HG03439 (cell line): ENCODE results near the gene CEP152.

Experiments used
- ATAC-seq: cut with Tn5 transposase; IDR thresholded peaks from one replicate; pipeline ENCODE4 v1.9.1; 2021; ENCODE audit warnings: mild to moderate bottlenecking, moderate library complexity; ENCODE audit not compliant: unreplicated experiment

The CEP152 gene

GRCh38 chr15:48778331-48778730 is 32.5 kb downstream of the CEP152 start:
- no peak for ATAC-seq

GRCh38 chr15:48777645-48778330 is 33.1 kb downstream of the CEP152 start:
- no peak for ATAC-seq

DNA sequence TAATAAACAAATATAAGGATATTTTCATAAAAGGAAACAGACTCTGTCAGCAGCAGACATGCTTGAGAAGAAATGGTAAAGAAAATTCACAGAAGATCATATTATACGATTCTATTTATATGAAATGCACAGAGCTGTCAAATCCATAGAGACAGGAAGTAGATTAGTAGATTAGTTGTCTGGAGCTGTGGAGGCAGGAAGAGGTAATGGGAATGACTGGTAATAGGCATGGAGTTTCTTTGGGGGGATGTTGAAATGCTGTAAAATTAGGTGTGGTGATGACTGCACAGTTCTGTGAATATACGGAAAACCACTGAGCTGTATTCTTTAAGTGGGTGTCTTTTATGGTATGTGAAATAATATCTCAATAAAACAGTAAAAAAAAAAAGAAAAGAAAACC is 35.3 kb downstream of the CEP152 start:
- ATAC-seq = no peak

DNA sequence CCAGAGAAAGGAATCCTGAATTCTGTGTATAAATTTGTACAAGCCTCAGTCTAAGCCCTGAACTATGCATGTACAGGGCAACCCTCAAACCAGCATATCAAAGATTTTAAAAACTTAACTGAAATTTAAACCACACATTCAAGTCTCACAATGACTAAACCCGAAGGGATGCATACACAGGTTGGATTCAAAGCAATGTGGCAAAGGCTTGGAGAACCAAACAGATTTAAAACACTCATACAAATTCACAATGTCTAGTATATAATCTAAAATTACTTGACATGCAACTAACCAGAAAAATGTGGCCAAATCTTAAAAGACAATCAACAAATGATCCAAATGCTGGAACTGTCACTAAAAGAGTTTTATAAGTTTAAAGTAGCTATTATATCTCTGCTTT is 36.4 kb downstream of the CEP152 start:
- no peak for ATAC-seq

- no peak for ATAC-seq
Measured at GRCh38 chr15:48766196-48766595, 44.7 kb downstream of the CEP152 start.

- no peak for ATAC-seq
Measured at GRCh38 chr15:48765022-48765421, 45.8 kb downstream of the CEP152 start.

- no peak for ATAC-seq
Measured at GRCh38 chr15:48761393-48762158, 49.3 kb downstream of the CEP152 start.

DNA sequence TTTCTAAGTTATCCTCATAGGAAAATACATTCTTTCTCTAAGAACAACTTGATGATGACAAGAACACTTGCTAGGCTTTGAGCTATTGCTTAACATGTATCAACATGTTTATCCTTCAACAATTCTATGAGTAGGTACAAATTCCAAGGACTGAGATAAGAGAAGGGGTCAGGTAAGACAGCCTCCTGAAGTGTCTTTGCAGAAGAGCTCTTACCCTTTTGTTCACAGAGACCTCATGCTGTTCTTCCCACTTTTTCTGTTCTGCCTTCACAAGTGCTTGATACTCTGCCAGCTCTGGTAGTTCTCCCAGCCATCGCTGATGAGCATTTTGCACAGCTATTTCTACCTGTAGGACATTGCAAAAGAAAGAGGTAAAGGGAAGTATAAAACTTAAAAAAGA is 50.9 kb downstream of the CEP152 start:
- ATAC-seq = no peak

DNA sequence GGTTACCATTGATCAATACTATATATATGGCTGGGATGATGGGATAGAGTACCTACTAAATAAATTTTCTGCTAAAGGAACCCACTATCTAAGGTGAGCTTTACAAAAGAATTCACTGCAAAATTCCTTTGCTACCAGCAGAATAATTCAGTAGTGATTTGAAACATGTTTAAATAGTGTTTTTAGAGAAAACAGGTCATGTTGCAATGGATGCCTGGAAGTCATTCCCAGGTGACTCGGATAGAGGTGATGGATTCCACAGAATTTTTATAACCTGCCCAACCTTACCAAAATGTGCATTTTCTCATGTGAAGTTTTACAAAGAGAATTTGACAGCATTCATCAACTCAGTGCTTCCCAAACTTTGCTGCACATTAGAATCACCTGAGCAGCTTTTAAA is 53.2 kb downstream of the CEP152 start:
- ATAC-seq = no peak

DNA sequence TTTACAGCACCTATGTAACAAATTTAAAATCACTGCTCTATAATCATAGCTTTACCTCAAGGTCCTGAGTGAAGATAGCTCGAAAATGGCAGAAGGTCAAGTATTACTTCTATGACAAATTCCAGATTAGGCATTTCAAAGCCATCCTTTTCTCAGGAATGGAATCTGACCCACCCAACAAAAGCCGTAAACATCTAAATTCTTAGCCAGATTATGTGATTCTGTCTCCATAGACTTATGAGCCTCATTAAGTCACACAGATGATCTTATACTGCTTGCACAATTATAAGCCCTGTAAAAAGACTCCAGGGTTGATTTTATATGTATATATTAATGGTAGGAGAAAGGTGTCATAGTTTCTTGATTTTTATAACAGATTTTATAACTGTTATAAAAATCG is 56.9 kb downstream of the CEP152 start:
- no peak for ATAC-seq

GRCh38 chr15:48751595-48751994 is 59.3 kb downstream of the CEP152 start:
- ATAC-seq = no peak

- ATAC-seq = no peak
Measured at GRCh38 chr15:48748535-48748934, 62.3 kb downstream of the CEP152 start.

DNA sequence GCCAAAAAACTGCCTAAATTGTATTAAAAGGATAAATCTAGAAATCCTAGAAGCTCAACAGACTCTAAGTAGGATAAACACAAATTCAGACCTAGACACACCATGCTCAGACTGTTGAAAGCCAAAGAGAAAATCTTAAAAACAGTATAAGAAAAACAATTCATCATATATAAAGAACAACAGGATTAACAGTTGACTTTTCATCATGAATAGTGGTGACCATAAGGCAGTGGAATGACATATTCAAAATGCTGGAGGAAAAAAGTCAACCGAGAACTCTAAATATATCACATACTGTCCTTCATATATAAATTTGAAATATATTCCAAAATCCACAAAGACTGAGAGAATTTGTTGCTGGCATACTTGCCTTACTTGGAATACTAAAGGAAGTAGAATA is 77.3 kb downstream of the CEP152 start:
- no peak for ATAC-seq

- ATAC-seq = no peak
Measured at GRCh38 chr15:48730506-48730905, 80.4 kb downstream of the CEP152 start.

- no peak for ATAC-seq
Measured at GRCh38 chr15:48723969-48724368, 86.9 kb downstream of the CEP152 start.

DNA sequence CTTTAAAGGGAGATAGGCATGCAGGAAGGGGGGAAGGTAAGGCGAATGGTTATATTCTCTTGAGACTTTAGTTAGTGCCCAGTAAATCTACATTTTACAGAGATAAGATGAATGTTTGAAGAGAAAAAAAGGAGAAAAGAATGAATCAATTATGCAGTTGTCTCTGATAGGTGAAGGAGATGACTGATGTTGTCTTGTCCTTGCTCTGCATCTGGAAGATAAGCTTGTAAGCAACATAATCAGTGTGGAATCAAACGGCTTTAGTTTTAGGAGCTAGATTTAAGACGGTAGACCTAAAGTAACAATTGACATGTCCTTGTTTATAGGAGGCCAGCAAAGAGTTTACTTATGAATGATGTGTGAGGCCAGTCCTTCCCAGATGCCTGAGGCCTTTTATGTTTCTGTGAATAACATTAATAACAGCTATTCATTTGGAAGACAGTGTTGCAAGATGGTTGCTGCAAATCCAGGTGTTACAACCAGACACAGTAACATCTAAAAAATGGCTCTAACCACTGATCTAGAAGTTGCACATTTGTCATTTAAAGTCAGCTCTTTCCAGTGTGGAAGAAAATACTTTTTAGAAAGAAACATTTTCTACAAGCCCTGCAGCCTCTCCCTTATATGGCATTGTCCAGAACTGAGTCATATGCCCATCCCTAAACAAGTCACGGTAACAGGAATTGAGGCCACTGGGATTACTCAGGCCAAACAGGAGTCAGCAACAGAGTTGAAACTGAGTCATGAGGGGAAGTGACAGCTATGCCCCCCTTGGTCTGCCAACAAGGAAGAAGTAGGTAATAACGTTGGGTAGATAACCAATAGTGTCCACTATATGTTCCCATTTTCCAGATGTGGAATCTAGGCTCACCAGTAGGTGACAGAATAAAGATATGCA is 87.9 kb downstream of the CEP152 start:
- ATAC-seq = no peak

GRCh38 chr15:48721061-48721810 is 89.6 kb downstream of the CEP152 start:
- ATAC-seq = no peak

GRCh38 chr15:48720646-48721045 is 90.2 kb downstream of the CEP152 start:
- no peak for ATAC-seq

GRCh38 chr15:48719668-48720067 is 91.2 kb downstream of the CEP152 start:
- no peak for ATAC-seq

GRCh38 chr15:48718646-48719045 is 92.2 kb downstream of the CEP152 start:
- no peak for ATAC-seq

DNA sequence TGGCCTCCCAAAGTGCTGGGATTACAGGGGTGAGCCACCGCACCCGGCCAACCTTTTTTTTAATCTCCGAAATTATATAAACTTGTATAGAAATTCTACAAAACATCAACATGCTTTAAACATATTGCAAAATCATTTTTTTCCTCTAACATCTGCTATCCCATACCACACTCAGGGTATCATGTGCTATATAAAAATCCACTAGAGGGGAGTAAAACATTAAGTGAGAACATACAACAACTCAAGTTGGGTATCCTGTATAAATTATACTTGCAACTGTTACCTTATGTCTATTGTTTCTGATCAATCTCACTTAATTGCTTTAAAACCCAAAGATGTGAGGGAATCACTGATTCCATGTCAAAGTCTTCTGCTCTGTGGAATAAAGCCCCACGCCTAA is 93.4 kb downstream of the CEP152 start:
- ATAC-seq = no peak
